HG02610 (cell line): ENCODE results near the gene JAKMIP3.

Source experiments
- ATAC-seq: cut with Tn5 transposase; IDR thresholded peaks from one replicate; pipeline ENCODE4 v1.9.1; 2021; ENCODE audit warnings: mild to moderate bottlenecking, moderate library complexity; ENCODE audit not compliant: unreplicated experiment

JAKMIP3 gene

GRCh38 chr10:132109341-132110110 lies 43.8 kb downstream of the JAKMIP3 start:
- no peak for ATAC-seq

GRCh38 chr10:132110111-132110521 lies 44.4 kb downstream of the JAKMIP3 start:
- ATAC-seq = no peak

GRCh38 chr10:132110713-132111112 lies 45.0 kb downstream of the JAKMIP3 start:
- no peak for ATAC-seq

GRCh38 chr10:132111121-132111731 lies 45.5 kb downstream of the JAKMIP3 start:
- no peak for ATAC-seq

- no peak for ATAC-seq
These were observed 46.2 kb downstream of the JAKMIP3 start for GRCh38 chr10:132111871-132112341.

- ATAC-seq = no peak
These were observed 46.9 kb downstream of the JAKMIP3 start for GRCh38 chr10:132112611-132113010.

- no peak for ATAC-seq
These were observed 47.5 kb downstream of the JAKMIP3 start for GRCh38 chr10:132113206-132113605.

GRCh38 chr10:132113766-132114365 lies 48.1 kb downstream of the JAKMIP3 start:
- no peak for ATAC-seq

- ATAC-seq = no peak
These were observed 49.3 kb downstream of the JAKMIP3 start for GRCh38 chr10:132114953-132115520.
